Stimulated activated CD8-positive, alpha-beta memory T cell treated with anti-CD3 and anti-CD28 coated beads, Interleukin-15, amount 100 ng/mL, for 48 hours (primary cell): ENCODE data around the gene ARHGAP11A.
A peak's percentile ranks its signal among the peaks of the same experiment; 100 is the strongest.
"Not testable (repeated sequence)": the region's sequence is repeated elsewhere in the genome, so short reads cannot be mapped to it uniquely, and the experiment has no call there.

Experiments used
- DNase-seq, 2 donors: peaks; one replicate each; pipeline ENCODE4 v3.0.0-alpha.2; 2020; ENCODE audit warnings: low read depth in 2 of 2

Gene ARHGAP11A

GRCh38 chr15:32615051-32615870 lies at the start of gene ARHGAP11A:
Gene ARHGAP11A (plus strand): TSS chr15:32615504. CDS start chr15:32616212, 708 bp downstream.
- peak; percentile 77 to 83 for DNase-seq

- not testable (repeated sequence) for DNase-seq
These were observed 46.3 kb upstream of the ARHGAP11A start for GRCh38 chr15:32568988-32569387.

GRCh38 chr15:32578482-32578881 lies 36.8 kb upstream of the ARHGAP11A start:
- DNase-seq: not testable (repeated sequence)

- DNase-seq: not testable (repeated sequence)
These were observed 29.5 kb upstream of the ARHGAP11A start for GRCh38 chr15:32585844-32586243.

- not testable (repeated sequence) for DNase-seq
These were observed 22.2 kb upstream of the ARHGAP11A start, which contains the start of gene GOLGA8N for GRCh38 chr15:32593151-32593550. Gene GOLGA8N (plus strand): TSS chr15:32593456.

GRCh38 chr15:32609518-32609917 lies 5.8 kb upstream of the ARHGAP11A start:
- DNase-seq: not testable (repeated sequence)

- DNase-seq: not testable (repeated sequence)
These were observed 4.6 kb upstream of the ARHGAP11A start for GRCh38 chr15:32610719-32611118.

GRCh38 chr15:32614712-32615050 lies 623 bp upstream of the ARHGAP11A start:
- DNase-seq: peak in 1 of 2 donors; percentile 0

GRCh38 chr15:32615871-32616426 lies 645 bp downstream of the ARHGAP11A start:
- DNase-seq: not testable (repeated sequence)

GRCh38 chr15:32636410-32636809 lies 21.1 kb downstream of the ARHGAP11A start:
- DNase-seq: no peak

- no peak for DNase-seq
These were observed 21.7 kb downstream of the ARHGAP11A start for GRCh38 chr15:32636908-32637567.

GRCh38 chr15:32637704-32638103 lies 22.4 kb downstream of the ARHGAP11A start:
- DNase-seq: no peak

GRCh38 chr15:32641517-32642059 lies 26.3 kb downstream of the ARHGAP11A start, which contains the start of gene SCG5:
Gene SCG5 (plus strand): TSS chr15:32641710. CDS start chr15:32643593, 1,883 bp downstream.
- DNase-seq: no peak

- no peak for DNase-seq
These were observed 27.5 kb downstream of the ARHGAP11A start for GRCh38 chr15:32642667-32643435.

- DNase-seq: no peak
These were observed 28.7 kb downstream of the ARHGAP11A start for GRCh38 chr15:32643907-32644445.

- DNase-seq: no peak
These were observed 31.0 kb downstream of the ARHGAP11A start for GRCh38 chr15:32646291-32646690.

GRCh38 chr15:32649342-32649741 lies 34.0 kb downstream of the ARHGAP11A start:
- no peak for DNase-seq

GRCh38 chr15:32651229-32651837 lies 36.0 kb downstream of the ARHGAP11A start:
- peak in 1 of 2 donors; percentile 6 for DNase-seq

GRCh38 chr15:32652178-32652577 lies 36.9 kb downstream of the ARHGAP11A start:
- no peak for DNase-seq

GRCh38 chr15:32656091-32656490 lies 40.8 kb downstream of the ARHGAP11A start:
- no peak for DNase-seq

GRCh38 chr15:32656496-32656895 lies 41.2 kb downstream of the ARHGAP11A start:
- no peak for DNase-seq
